ENCODE measurements around the gene DCAF6. TPM values are rescaled to one million over a fixed set of nuclear protein-coding genes. Genes with fewer than 3 reads are reported as not detected.
"Not testable (repeated sequence)": the region's sequence is repeated elsewhere in the genome, so short reads cannot be mapped to it uniquely, and the experiment has no call there.

Gene DCAF6, protein sequence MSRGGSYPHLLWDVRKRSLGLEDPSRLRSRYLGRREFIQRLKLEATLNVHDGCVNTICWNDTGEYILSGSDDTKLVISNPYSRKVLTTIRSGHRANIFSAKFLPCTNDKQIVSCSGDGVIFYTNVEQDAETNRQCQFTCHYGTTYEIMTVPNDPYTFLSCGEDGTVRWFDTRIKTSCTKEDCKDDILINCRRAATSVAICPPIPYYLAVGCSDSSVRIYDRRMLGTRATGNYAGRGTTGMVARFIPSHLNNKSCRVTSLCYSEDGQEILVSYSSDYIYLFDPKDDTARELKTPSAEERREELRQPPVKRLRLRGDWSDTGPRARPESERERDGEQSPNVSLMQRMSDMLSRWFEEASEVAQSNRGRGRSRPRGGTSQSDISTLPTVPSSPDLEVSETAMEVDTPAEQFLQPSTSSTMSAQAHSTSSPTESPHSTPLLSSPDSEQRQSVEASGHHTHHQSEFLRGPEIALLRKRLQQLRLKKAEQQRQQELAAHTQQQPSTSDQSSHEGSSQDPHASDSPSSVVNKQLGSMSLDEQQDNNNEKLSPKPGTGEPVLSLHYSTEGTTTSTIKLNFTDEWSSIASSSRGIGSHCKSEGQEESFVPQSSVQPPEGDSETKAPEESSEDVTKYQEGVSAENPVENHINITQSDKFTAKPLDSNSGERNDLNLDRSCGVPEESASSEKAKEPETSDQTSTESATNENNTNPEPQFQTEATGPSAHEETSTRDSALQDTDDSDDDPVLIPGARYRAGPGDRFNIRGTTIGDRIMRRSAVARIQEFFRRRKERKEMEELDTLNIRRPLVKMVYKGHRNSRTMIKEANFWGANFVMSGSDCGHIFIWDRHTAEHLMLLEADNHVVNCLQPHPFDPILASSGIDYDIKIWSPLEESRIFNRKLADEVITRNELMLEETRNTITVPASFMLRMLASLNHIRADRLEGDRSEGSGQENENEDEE
- total RNA-seq (50.8 and 52.0 TPM in 2 replicates), polyA plus RNA-seq (92.7 and 96.1 TPM in 2 replicates)

DNA sequence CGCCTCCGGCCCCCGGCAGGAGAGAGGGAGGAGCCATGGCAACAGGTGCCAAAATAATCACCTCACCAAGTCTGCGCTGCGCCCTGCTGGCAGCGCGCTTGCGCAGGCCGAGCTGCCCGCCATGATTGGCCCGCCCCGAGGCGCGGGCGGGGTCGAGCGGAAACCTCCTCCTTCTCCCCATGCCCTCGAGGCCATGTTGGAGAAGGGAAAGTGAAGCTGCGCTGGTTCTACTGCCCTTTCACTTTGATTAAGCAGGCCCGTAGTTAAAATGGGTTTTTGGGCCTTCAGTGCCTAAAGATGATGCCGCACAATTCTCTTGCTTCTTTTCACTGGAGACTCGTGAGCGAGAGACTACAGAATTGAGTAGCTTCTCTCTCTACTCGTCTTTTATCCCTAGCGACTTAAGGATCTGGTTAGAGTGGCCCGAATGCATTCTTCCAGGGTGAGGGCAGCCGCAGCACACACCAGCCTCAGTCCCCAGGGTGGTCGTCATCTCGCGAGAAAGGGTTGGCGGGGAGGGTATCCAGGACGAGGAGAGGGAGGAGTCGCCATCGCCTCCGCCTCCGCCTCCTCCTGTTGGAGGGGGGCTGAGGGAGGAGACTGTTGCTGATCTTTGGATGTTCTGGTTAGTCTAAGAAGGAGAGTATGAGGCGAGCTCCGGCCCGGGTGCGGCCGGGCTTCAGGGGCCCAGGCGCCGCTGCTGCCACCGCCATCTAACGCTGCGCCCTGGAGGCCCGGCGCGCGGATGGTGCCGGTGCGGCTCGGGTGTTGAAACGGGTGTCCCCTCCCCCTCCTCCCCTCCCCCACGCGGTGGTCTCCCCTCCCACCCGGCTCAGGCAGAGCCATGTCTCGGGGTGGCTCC, at the start of gene DCAF6:
Gene DCAF6 (plus strand): TSS at position 616 of the 862 bp plus-strand sequence. CDS start 229 bp downstream, at position 845.
- peak; percentile 98 to 99 for DNase-seq (ENCODE audit: low read depth in 1 of 2, low spot score in 1 of 2)
- peak within 1 kb of the TSS; percentile 91 for H3K27ac ChIP-seq
- no peaks in the 10 kb centered on the region for H3K27me3 ChIP-seq
- peaks cover 15% of the 10 kb centered on the region for H3K4me1 ChIP-seq (ENCODE audit: low read depth)
- peak within 1 kb of the TSS; percentile 97 for H3K4me3 ChIP-seq
- no peaks in the 10 kb centered on the region for H3K36me3 ChIP-seq
- no peaks in the 10 kb centered on the region for H3K9me3 ChIP-seq (ENCODE audit: low read depth)
- TF ChIP-seq, protein P1, sequence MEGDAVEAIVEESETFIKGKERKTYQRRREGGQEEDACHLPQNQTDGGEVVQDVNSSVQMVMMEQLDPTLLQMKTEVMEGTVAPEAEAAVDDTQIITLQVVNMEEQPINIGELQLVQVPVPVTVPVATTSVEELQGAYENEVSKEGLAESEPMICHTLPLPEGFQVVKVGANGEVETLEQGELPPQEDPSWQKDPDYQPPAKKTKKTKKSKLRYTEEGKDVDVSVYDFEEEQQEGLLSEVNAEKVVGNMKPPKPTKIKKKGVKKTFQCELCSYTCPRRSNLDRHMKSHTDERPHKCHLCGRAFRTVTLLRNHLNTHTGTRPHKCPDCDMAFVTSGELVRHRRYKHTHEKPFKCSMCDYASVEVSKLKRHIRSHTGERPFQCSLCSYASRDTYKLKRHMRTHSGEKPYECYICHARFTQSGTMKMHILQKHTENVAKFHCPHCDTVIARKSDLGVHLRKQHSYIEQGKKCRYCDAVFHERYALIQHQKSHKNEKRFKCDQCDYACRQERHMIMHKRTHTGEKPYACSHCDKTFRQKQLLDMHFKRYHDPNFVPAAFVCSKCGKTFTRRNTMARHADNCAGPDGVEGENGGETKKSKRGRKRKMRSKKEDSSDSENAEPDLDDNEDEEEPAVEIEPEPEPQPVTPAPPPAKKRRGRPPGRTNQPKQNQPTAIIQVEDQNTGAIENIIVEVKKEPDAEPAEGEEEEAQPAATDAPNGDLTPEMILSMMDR (IDR thresholded peaks at IDR 0.05; ENCODE audit: low read depth, low read length) = no peak

DNA sequence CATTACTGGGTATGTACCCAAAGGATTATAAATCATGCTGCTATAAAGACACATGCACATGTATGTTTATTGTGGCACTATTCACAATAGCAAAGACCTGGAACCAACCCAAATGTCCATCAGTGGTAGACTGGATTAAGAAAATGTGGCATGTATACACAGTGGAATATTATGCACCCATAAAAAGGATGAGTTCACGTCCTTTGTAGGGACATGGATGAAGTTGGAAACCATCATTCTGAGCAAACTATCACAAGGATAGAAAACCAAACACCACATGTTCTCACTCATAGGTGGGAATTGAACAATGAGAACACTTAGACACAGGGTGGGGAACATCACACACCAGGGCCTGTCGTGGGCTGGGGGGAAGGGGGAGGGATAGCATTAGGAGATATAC, 49.3 kb upstream of the DCAF6 start:
- H3K27ac ChIP-seq; H3K9me3 ChIP-seq (ENCODE audit: low read depth); H3K36me3 ChIP-seq: not testable (repeated sequence)

DNA sequence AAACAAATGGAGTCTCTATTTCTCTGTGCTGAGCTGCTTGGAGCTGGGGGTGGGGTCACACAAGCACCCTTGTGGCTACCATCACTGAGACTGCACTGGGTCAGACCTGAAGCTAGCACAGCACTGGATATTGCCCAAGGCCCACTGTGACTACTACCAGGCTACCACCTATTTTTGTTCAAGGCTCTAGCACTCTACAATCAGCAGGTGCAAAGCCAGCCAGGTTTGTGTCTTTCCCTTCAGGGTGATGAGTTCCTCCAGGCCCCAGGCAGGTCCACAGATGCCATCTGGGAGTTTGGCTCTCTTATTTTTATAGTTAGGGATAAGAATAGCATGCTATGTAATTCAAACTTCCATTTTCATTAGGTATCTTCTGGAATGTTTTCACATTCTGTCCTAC, 46.1 kb upstream of the DCAF6 start:
- no peak overlapping the region for H3K4me3 ChIP-seq
- TF ChIP-seq, protein P1 (IDR thresholded peaks at IDR 0.05; ENCODE audit: low read depth, low read length) = no peak
- DNase-seq (ENCODE audit: low read depth in 1 of 2, low spot score in 1 of 2) = no peak
- no peaks in the 10 kb centered on the region for H3K9me3 ChIP-seq (ENCODE audit: low read depth)
- no peaks in the 10 kb centered on the region for H3K27me3 ChIP-seq
- no peak overlapping the region for H3K27ac ChIP-seq
- H3K36me3 ChIP-seq = no peaks in the 10 kb centered on the region
- no peaks in the 10 kb centered on the region for H3K4me1 ChIP-seq (ENCODE audit: low read depth)

More for the DNA sequence above, 49.3 kb upstream of the DCAF6 start:
- not testable (repeated sequence) for H3K4me3 ChIP-seq; H3K4me1 ChIP-seq (ENCODE audit: low read depth); DNase-seq (ENCODE audit: low read depth in 1 of 2, low spot score in 1 of 2); H3K27me3 ChIP-seq

DNA sequence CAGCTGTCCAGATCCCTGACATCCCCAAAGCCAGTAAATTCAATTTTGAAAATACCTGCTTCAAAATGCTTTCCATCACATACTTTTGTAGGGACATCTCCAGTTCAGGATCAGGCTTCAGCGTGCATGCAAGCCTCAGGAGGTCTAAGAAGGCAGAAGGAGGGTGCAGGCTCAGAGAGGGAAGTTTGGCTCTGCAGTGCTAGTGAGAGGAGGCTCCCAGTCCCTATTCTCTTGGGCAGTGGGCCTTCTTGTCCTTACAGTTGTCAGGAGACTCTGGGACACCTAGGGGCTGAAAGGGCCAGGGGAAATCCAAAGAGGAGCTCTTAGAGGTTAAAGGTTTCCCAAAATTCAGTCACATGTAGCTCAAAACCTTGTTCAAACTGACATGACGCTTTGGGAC, 42.7 kb upstream of the DCAF6 start:
- no peak for DNase-seq (ENCODE audit: low read depth in 1 of 2, low spot score in 1 of 2)
- H3K4me1 ChIP-seq (ENCODE audit: low read depth) = no peaks in the 10 kb centered on the region
- H3K36me3 ChIP-seq = no peaks in the 10 kb centered on the region
- H3K4me3 ChIP-seq = no peak overlapping the region
- H3K9me3 ChIP-seq (ENCODE audit: low read depth) = no peaks in the 10 kb centered on the region
- TF ChIP-seq, protein P1 (IDR thresholded peaks at IDR 0.05; ENCODE audit: low read depth, low read length) = no peak
- H3K27ac ChIP-seq = no peak overlapping the region
- no peaks in the 10 kb centered on the region for H3K27me3 ChIP-seq

DNA sequence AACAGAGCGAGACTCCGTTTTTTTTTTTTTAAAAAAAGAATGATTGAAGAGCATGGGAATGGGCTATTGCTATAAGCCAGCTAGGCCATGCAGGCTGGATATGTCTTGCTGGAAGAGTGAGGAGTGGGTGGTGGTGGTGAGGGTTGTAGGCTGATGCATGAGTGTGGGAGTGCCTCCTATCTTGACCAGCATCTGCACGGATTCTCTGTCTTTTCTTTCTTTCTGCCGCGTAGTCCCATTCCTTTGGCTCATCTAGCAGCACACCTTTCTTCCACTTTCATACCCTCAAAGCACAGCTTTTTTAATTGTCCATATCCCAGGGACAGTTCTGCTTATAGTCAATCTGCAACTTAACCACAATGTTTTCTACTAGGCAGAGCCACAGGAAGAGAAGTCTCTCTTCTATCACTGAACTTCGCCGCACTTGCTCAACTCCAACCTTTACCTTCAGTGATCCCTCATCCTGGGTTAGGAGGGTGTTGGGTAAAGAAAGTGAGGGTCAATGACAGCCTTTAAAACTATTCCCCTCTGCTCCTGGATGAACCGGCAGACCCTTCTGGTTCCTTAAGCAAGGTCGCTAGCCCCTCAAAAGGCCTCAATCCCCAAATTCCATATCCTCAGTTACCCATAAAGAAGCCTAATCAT, 37.8 kb upstream of the DCAF6 start:
- H3K4me1 ChIP-seq (ENCODE audit: low read depth) = no peaks in the 10 kb centered on the region
- TF ChIP-seq, protein P1 (IDR thresholded peaks at IDR 0.05; ENCODE audit: low read depth, low read length) = no peak
- no peaks in the 10 kb centered on the region for H3K27me3 ChIP-seq
- no peaks in the 10 kb centered on the region for H3K9me3 ChIP-seq (ENCODE audit: low read depth)
- no peaks in the 10 kb centered on the region for H3K36me3 ChIP-seq
- H3K4me3 ChIP-seq = no peak overlapping the region
- H3K27ac ChIP-seq = no peak overlapping the region
- DNase-seq (ENCODE audit: low read depth in 1 of 2, low spot score in 1 of 2) = no peak

All from cardiac muscle cell (in vitro differentiated cells and primary cell).